Kidney tubule cell (primary cell): ENCODE measurements around the gene TSC22D4.
"Not testable (repeated sequence)": the region's sequence is repeated elsewhere in the genome, so short reads cannot be mapped to it uniquely, and the experiment has no call there.

Source experiments
- DNase-seq: peaks from one replicate; pipeline ENCODE4 v3.0.0-alpha.2; 2018; ENCODE audit warnings: low spot score

The TSC22D4 gene

DNA sequence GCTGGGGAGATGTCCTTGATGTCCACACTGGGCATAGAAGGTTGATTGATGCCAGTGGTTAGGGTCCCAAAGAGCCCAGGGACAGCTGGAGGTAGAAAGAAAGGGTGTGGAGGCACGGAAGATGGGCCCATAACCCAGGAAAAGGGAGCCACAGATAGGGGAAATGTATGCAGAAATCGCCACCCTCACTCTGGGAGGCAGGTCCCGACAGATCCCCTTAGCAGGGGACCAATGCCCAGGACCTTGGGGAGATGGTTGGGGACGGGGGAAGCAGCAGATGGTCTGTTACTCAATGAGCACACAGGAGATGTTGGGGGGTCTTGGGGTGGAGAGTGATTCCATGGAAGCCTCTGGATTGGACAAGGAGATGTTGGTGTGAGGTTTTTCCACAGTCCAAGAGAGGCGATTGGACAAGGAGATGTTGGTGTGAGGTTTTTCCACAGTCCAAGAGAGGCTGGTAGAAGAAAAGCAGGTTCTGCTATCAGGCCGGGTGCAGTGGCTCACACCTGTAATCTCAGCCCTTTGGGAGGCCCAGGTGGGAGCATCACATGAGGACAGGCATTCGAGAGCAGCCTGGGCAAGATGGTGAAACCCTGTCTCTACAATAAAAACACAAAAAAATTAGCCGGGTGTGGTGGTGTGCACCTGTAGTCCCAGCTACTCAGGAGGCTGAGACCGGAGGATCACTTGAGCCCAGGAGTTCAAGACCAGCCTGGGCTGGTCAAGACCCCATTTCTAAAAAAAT lies 35.7 kb downstream of the TSC22D4 start:
- no peak for DNase-seq

DNA sequence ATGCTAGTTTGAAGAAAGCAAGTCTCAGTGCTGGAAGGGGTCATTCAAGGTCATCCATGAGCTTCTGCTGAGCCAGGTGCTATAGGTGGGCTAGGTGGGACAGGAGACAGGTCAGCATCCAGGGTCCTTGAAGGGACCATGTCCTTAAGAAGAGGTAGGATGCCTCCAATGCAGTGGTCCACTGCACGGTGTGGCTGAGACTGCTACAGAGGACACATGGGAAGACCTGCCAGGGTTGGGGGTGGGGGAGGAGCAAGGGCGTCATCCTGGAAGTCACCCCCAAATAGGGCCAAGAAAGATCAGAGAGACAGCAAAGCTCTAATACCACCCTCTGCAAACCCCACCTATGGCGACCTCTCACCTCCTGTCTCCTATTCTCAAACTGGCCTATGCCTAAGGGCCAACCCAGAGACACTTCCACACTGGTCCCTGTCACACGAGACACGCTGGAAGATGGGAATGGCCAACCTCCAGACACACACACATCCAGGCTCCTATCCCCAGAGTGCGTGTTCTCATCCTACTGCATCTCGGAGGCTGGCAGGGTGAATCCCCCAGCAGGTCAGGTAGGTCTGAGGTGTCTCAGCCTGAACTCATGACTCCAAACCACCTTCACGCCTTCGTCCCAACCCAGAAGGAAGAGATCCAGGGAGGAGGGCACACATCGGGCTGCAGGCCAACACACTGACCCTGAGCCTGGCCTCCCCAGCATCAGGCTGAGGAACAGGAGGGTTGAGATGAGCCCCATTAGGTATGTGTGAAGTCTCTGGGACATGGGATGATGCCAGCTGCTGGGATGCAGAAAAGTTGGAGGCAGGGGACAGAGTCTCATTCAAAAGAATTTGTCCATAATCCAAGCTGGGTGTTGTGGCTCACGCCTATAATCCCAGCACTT lies 37.1 kb downstream of the TSC22D4 start:
- no peak for DNase-seq

DNA sequence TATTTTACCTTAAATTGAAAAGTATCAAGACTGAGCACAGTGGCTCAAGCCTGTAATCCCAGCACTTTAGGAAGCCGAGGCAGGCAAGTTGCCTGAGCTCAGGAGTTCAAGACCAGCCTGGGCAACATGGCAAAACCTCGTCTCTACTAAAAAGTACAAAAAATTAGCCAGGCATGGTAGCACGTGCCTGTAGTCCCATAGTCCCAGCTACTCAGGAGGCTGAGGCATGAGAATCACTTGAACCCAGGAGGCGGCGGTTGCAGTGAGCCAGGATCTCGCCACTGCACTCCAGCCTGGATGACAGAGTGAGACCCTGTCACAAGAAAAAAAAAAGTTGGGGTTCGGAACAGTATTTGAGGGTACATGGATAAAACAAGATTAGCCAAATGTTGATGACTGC lies 39.8 kb downstream of the TSC22D4 start:
- not testable (repeated sequence) for DNase-seq

DNA sequence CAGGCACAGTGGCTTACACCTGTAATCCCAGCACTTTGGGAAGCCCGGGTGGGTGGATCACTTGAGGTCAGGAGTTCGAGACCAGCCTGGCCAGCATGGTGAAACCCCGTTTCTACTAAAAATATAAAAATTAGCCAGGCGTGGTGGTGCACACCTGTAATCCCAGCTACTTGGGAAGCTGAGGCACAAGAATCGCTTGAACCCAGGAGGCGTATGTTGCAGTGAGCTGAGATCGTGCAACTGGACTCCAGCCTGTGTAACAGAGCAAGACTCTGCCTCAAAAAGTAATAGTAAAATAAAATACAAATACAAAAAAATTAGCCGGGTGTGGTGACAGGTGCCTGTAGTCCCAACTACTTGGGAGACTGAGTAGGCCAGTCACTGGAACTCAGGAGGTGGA lies 40.3 kb downstream of the TSC22D4 start:
- not testable (repeated sequence) for DNase-seq

DNA sequence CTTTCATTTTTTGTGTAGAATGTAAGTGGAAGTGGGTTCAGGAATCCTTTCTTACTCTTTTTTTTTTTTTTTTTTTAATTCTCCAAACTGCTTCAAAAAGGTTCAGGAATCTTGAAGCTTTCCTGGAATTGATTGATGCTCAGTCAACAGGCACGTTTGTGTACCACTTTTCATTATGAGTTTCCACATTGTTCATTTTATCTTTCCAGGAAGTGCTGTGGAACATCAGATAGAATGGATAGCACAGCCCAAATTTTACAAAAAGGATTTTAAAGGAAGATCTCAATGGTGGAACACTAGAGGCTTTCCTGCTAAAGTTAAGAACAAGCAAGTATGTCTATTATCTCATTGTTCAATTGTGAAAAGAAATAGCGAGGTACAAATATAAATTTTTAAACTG lies 40.8 kb downstream of the TSC22D4 start:
- DNase-seq = no peak

DNA sequence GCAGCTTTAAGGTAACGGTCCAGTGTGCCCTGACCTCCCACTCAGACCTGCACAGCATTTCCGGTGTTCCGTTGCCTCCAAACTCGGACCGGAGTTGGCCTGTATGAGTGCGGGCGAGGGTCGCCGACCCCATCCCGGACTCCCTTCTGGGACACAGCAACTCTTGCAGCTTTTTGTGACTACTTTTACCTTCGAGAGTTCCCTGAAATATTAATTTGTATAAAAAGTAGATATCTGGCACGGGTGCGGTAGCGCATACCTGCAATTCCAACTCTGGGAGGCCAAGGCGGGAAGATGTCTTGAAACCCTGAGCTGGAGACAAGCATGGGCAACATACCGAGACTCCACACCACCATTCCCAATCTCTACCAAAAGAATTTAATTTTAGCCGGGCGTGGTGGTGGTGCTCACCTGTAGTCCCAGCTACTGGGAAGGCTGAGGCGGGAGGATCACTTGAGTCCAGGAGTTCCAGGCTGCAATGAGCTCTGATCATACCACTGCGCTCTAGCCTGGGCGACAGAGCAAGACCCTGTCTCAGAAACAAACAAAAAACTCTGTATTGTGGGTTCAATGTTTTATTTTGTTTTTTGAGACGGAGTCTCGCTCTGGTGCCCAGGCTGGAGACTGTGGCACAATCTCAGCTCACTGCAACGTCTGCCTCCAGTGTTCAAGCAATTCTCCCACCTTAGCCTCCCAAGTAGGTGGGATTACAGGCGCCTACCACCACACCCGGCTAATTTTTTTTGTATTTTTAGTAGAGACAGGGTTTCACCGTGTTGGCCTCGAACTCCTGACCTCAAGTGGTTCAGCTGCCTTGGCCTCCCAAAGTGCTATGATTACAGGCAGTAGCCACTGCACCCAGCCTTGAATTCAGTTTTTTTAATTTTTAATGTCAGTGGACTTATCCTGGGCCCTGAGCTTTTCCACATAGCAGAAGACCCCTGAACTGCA lies 41.6 kb downstream of the TSC22D4 start:
- no peak for DNase-seq

DNA sequence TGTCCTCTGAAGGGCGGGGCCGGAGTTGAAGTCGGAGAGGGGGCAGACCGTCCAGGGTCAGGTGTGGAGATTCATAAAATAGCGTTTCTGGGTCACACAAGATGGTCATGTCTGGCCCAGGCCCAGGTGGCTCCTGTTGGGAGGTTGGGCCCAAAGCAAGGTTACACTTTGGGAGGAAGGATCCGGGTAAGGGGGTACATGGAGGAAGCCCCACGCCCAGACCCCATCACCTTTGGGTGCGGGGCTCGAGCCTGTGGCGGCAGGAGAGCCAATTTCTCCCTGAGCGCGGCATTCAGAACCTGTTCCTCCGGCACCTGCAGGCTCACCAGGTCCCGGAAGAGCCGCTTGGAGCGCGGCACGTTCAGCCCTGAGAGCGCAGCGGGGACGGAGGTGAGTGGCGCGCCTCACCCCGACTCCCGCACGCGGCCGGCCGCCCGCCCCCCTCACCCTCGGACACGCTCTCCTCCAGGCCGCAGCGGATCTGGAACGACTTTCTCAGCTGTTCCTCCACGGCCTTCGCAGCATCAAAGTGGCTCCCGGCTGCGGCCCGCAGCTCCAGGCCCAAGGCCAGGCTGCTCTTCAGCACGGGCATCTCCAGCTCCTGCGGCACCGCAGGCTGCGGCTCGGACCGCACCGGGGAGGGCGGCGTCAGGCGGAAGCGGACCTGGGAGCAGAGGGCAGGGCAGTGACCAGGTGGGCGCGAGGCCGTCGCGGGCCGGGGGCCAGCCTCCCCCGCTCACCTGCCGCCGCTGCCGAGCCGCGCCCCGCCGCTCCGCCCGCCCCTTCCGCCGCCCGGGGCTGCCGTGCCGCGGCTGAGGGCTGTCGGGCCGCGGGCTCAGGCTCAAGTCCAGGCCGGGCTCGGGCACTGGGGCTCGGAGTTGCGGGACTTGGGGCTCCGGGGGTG lies 43.4 kb downstream of the TSC22D4 start:
- DNase-seq = peak; percentile 46

DNA sequence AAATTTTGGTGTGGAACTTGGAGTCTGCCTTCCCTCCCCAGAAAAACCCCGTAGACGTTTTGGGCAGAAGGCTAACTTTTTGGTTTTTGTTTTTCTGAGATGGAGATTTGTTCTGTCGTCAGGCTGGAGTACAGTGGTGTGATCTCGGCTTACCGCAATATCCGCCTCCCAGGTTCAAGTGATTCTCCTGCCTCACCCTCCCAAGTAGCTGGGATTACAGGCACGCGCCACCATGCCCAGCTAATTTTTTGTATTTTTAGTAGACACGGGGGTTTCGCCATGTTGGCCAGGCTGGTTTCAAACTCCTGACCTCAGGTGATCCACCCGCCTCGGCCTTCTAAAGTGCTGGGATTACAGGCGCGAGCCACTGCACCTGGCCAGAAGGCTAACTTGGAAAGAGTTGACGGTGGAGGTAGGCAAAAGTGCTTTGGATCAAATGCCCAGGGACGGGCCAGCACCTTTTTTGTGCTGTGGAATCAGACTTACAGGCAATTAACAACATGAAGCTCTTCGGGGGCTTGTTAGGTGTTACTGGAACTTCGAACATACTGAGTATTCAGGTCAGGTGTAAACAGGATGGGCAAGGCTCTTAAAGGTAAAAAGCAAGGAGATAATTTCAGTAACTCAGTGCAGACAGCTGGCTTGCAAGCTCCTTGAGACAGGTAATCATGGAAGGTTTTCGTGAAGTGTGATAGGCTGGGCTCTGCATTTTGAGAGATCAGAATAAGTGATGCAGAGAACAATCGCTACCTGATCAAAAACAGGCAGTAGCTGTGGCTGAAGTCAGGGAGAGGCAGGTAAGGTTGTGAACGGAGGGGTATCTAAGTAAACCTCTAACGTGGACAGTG lies 44.5 kb downstream of the TSC22D4 start:
- DNase-seq = no peak

DNA sequence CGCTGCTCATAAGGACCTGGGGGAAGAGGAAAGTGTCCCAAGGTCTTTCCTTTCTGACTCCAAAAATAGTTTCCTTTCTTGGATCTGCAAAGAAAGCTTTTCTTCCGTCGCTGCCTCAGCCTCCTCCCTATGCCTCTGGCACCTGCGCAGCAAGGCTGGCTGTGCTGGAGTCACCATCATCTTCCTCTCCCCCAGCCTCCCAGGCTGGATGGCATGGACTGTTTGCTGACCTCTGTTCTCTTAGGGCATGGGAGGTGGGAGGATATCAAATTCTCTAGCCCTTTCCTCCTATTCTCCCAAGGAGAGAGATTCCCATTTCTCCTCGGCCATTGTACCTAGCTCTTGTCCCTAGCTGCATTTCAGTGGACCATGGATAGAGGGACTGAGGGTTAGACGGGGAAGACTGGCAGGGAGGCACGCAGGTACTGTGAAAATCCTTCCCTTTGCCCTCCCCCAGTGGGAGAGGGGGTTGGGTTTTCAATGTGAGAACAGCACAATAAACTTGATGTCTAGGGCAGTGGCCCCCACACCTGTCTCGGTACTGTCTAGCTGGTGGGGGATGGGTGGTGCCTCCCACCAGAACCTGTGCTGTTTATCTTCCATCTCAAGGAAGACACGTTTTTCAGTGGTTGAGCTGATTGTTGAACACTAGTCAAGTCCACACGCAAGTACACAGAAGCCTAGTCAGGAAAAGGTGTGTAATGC lies 45.3 kb downstream of the TSC22D4 start:
- DNase-seq = no peak

DNA sequence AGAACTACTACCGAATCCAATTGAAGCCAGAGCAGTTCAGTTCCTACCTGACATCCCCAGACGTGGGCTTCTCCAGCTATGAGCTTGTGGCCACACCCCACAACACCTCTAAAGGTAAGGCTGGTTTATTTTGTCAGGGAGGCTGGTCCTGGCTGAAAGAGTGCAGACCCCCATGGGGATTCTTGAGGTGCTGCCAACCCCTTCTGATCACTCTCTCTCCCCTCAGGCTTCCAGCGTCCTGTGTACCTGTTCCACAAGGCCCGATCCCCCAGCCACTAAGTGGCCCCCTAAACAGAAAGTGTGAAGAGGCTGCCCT lies 45.8 kb downstream of the TSC22D4 start:
- no peak for DNase-seq

DNA sequence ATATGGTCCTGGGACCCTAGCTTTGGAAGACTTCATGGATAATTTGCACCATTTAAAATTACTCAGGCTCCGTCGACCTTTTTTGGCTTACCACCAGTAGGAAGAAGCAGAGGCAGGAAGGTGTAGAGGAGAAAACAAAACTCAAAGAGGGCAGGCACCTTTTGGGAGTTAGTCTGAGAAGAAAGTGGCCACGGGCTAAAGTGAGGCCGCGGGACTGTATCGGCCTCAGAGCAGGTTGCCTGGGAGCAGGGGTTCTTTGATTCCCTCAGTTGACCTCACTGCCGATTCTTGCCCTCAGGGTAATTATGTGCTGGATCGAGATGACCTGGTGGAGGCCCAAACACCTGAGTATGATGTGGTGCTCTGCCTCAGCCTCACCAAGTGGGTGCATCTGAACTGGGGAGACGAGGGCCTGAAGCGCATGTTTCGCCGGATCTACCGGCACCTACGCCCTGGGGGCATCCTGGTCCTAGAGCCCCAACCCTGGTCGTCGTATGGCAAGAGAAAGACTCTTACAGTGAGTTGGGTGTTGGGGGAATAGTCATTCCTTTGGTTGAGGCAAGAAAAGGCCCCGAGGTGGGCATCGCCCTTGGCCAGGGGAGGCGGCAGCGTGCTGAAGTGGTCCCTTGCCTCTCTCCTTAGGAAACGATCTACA lies 46.3 kb downstream of the TSC22D4 start:
- no peak for DNase-seq

DNA sequence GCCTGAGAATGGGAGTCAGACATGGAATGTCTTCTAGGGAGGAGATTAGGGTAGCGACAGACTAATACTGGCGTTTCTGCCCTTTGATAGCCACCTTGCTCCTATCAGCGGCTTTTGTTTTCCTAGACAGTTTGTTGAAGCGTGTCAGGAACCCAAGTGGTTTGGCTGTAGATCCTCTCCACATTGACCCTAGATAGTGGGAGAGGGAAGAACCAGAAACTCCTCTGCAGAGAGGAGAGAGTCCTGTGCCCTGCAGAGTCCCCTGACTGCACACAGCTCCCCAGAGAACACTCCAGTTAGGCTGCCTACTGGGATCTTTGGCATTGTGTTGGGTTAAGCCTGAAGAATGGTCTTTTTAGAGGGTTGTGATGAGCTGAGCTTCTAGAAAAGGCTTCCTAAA lies 47.0 kb downstream of the TSC22D4 start:
- no peak for DNase-seq

DNA sequence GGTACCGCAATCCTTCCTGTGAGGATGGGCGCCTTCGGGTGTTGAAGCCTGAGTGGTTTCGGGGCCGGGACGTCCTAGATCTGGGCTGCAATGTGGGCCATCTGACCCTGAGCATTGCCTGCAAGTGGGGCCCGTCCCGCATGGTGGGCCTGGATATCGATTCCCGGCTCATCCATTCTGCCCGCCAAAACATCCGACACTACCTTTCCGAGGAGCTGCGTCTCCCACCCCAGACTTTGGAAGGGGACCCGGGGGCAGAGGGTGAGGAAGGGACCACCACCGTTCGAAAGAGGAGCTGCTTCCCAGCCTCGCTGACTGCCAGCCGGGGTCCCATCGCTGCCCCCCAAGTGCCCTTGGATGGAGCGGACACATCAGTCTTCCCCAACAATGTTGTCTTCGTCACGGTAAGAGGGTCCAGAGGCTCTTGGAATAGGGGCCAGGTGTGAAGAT lies 47.7 kb downstream of the TSC22D4 start:
- no peak for DNase-seq

DNA sequence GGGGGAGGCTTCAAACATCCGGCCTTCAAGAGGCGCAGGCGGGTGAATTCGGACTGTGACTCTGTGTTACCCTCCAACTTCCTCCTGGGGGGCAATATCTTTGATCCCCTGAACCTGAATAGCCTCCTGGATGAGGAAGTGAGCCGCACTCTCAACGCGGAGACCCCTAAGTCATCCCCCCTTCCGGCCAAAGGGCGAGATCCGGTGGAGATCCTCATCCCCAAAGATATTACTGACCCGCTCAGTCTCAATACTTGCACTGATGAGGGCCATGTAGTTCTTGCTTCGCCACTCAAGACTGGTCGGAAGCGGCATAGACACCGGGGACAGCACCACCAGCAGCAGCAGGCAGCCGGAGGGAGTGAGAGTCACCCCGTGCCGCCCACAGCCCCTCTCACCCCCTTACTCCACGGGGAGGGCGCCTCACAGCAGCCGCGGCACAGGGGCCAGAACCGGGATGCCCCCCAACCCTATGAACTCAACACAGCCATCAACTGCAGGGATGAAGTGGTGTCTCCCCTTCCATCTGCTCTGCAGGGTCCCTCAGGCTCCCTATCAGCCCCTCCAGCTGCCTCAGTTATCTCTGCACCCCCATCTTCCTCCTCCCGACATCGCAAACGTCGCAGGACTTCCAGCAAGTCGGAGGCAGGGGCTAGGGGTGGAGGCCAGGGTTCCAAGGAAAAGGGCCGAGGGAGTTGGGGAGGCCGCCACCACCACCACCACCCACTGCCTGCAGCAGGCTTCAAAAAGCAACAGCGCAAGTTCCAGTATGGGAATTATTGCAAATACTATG lies 48.3 kb downstream of the TSC22D4 start:
- DNase-seq = peak; percentile 20

DNA sequence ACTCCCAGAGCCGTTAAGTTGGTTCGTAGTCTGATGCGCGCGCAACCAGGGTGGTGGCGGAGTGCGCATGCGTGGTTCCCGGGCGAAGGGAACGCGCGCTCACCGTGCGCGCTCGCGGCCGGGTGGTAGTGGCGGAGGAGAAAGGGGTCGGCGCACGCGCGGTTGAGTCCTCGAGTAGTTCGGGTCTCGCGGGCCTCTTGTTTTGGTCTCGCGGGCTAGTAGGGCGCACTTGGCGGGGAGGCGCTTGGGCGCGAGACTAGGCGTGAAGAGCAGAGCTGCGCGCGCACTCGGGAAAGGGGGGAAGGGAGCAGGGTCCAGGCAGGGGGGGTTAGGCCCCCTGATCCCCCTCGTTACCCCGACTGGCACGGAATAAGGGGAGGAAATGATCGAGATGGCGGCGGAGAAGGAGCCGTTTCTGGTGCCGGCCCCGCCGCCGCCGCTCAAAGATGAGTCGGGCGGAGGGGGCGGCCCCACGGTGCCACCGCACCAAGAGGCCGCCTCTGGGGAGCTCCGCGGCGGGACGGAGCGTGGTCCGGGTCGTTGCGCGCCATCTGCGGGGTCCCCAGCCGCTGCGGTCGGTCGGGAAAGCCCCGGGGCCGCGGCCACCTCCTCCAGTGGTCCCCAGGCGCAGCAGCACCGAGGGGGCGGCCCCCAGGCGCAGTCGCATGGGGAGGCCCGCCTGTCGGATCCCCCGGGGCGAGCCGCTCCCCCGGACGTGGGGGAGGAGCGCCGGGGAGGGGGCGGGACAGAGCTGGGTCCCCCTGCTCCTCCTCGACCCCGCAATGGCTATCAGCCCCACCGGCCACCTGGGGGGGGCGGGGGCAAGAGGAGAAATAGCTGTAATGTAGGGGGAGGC lies 49.1 kb downstream of the TSC22D4 start, which contains the start of gene MEPCE:
Gene MEPCE (plus strand): TSS at position 195 of the 856 bp plus-strand sequence. CDS start 188 bp downstream, at position 383.
- peak; percentile 96 for DNase-seq

DNA sequence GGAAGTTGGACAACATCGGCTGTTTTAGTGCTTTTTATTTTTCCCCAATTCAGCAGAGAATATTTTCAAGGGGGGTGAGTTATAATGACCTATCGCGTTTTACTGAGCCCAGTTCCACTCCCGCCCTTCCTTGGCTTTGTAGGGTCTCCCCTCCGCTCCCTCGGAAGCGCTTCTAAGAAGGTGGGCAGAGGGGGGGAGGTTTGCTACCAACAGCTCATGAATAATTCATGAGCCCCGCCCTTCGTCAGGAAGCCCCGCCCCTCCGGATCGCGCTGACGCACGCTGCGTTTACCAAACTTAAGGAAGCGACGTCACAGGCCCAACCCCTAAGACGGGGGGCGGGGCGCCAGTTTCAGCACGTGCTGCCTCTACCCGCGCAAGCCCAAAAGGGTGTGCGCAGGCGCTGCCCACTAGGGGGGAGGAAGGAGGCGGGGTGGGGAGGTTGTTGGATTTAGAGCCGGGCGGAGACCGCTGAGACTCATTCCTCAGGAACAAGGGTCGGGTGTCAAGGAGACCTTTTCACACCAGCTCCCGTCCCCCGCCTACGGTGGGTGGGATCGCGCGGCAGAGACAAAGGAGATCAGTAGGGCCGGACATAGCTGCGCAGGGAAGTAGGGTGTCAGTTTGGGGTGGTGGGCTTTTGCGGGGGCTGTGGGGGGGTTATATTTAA lies 49.9 kb downstream of the TSC22D4 start:
- DNase-seq = peak; percentile 100
